Motor neuron (in vitro differentiated cells): ENCODE measurements around the gene PKHD1. TPM values are rescaled to one million over a fixed set of nuclear protein-coding genes. Genes with fewer than 3 reads are reported as not detected.

ENCODE experiments used
- ATAC-seq, 8 experiments: fragments of 200-7000 bp; cut with Tn5 transposase; replicated peaks in 6 of 8; 2 replicates each; pipeline ENCODE4 v1.8.0; 2021; ENCODE audit warnings: mild to moderate bottlenecking in 8 of 8, moderate library complexity in 8 of 8
- H3K27ac ChIP-seq, 2 donors: fragments of 250-450 bp; sonication (Bioruptor Pico); 2 replicates each; pipeline ENCODE4 v1.9.0; 2021; ENCODE audit warnings: antibody characterized with exemption in 2 of 2, mild to moderate bottlenecking in 2 of 2, moderate library complexity in 1 of 2
- H3K4me1 ChIP-seq, 2 donors: fragments of 250-450 bp; sonication (Bioruptor Pico); replicated peaks in 1 of 2; 2 replicates each; pipeline ENCODE4 v1.6.1; 2021; ENCODE audit warnings: antibody characterized with exemption in 2 of 2, mild to moderate bottlenecking in 2 of 2, moderate library complexity in 1 of 2
- H3K4me3 ChIP-seq, 5 donors: fragments of 250-450 bp; sonication (Bioruptor Pico); 2 replicates each; pipeline ENCODE4 v1.9.0; 2021; ENCODE audit warnings: antibody characterized with exemption in 5 of 5, mild to moderate bottlenecking in 5 of 5, moderate library complexity in 4 of 5
- WGBS, 10 experiments: fragments of 450-650 bp; shearing (Covaris generic); methylation state at CpG; one replicate each; pipeline ENCODE4 v1.0.0; 2022; 5-methylcytosine and 5-hydroxymethylcytosine counted together
- in situ Hi-C, 9 experiments: fragments of 400-800 bp; cut with MboI; loops; one replicate each; pipeline ENCODE4 v1.15.0; 2021; ENCODE audit warnings: low sequenced_read_pairs in 9 of 9, low pct_unique_long_range_greater_than_20kb in 2 of 9; ENCODE audit not compliant: unreplicated experiment in 9 of 9
- total RNA-seq, 8 experiments: library from RNA; unstranded; fragments of 300-600 nt; gene quantifications; 2 replicates each; pipeline versions ENCODE4 v1.2.3 to v1.2.4, GENCODE V29; 2022

PKHD1 gene
- total RNA-seq, 8 experiments from 2014 or later, result under 0.01 to 0.14 (median 0.09) TPM; not detected in 1

- in situ Hi-C loops, result no loop called here
- ATAC-seq, result no peak
Measured at GRCh38 chr6:51648236-51648635, 439.2 kb downstream of the PKHD1 start.

GRCh38 chr6:51644426-51644825 is 443.0 kb downstream of the PKHD1 start:
- WGBS, 10 experiments, result 0 to 100% (median 100%) methylated on average over 1 to 2 of the region's 2 CpGs; no CpG with 5 or more reads in 5 of the 10 experiments
- in situ Hi-C loops, result no loop called here
- Histone ChIP-seq H3K4me3 (no peak overlapping the region), H3K4me1 (peaks cover 0 to 2% of the 10 kb centered on the region in 2 donors), H3K27ac (no peak overlapping the region)
- ATAC-seq, result no peak

More at GRCh38 chr6:51648236-51648635, 439.2 kb downstream of the PKHD1 start:
- Histone ChIP-seq H3K27ac (no peak overlapping the region), H3K4me3 (no peak overlapping the region), H3K4me1 (peaks cover 0 to 23% of the 10 kb centered on the region in 2 donors)

GRCh38 chr6:51640021-51640420 is 447.4 kb downstream of the PKHD1 start:
- in situ Hi-C loops, result no loop called here
- no peak for ATAC-seq
- Histone ChIP-seq H3K4me3 (no peak overlapping the region), H3K27ac (no peak overlapping the region), H3K4me1 (peaks cover 0 to 3% of the 10 kb centered on the region in 2 donors)
- WGBS, 10 experiments, result 0 to 88% (median 66%) methylated on average over 1 to 6 of the region's 6 CpGs

GRCh38 chr6:51633424-51633823 is 454.0 kb downstream of the PKHD1 start:
- in situ Hi-C loops, result no loop called here
- 0 to 100% (median 67%) methylated on average over 1 of the region's 1 CpG; no CpG with 5 or more reads in 1 of the 10 experiments for WGBS, 10 experiments
- Histone ChIP-seq H3K27ac (no peak overlapping the region), H3K4me3 (no peak overlapping the region), H3K4me1 (no peaks in the 10 kb centered on the region)
- ATAC-seq, result no peak

- Histone ChIP-seq H3K4me3 (no peak overlapping the region), H3K4me1 (no peaks in the 10 kb centered on the region), H3K27ac (no peak overlapping the region)
- in situ Hi-C loops, result no loop called here
- ATAC-seq, result no peak
- 5 to 100% (median 64%) methylated on average over 1 to 4 of the region's 4 CpGs for WGBS, 10 experiments
Measured at GRCh38 chr6:51630011-51630410, 457.4 kb downstream of the PKHD1 start.

GRCh38 chr6:51626391-51626790 is 461.0 kb downstream of the PKHD1 start:
- no peaks in the 10 kb centered on the region for H3K4me1 ChIP-seq
- no peak overlapping the region for H3K4me3 ChIP-seq
- no peak for ATAC-seq
- 0 to 90% (median 46%) methylated on average over 1 of the region's 1 CpG; no CpG with 5 or more reads in 2 of the 10 experiments for WGBS, 10 experiments
- no peak overlapping the region for H3K27ac ChIP-seq
- in situ Hi-C loops, result no loop called here

- Histone ChIP-seq H3K27ac (no peak overlapping the region), H3K4me1 (no peaks in the 10 kb centered on the region), H3K4me3 (no peak overlapping the region)
- WGBS, 10 experiments, result 0 to 100% (median 88%) methylated on average over 1 to 4 of the region's 4 CpGs
- peak in 1 of 8 experiments; percentile 60 for ATAC-seq
- in situ Hi-C loops, result no loop called here
Measured at GRCh38 chr6:51625566-51625965, 461.8 kb downstream of the PKHD1 start.

GRCh38 chr6:51620971-51621370 is 466.4 kb downstream of the PKHD1 start:
- ATAC-seq, result no peak
- no peak overlapping the region for H3K4me3 ChIP-seq
- no peak overlapping the region for H3K27ac ChIP-seq
- H3K4me1 ChIP-seq, result no peaks in the 10 kb centered on the region
- 0 to 100% (median 50%) methylated on average over 1 of the region's 1 CpG; no CpG with 5 or more reads in 2 of the 10 experiments for WGBS, 10 experiments
- in situ Hi-C loops, result no loop called here

GRCh38 chr6:51619042-51619799 is 468.2 kb downstream of the PKHD1 start:
- Histone ChIP-seq H3K4me3 (no peak overlapping the region), H3K4me1 (no peaks in the 10 kb centered on the region), H3K27ac (no peak overlapping the region)
- in situ Hi-C loops, result no loop called here
- WGBS, 10 experiments, result 22 to 100% (median 87%) methylated on average over 1 to 4 of the region's 6 CpGs; no CpG with 5 or more reads in 2 of the 10 experiments
- ATAC-seq, result no peak

GRCh38 chr6:51618563-51618962 is 468.9 kb downstream of the PKHD1 start:
- Histone ChIP-seq H3K4me1 (no peaks in the 10 kb centered on the region), H3K27ac (no peak overlapping the region), H3K4me3 (no peak overlapping the region)
- in situ Hi-C loops, result no loop called here
- ATAC-seq, result no peak

GRCh38 chr6:51617751-51618150 is 469.7 kb downstream of the PKHD1 start:
- WGBS, 10 experiments, result 0 to 100% (median 79%) methylated on average over 1 to 2 of the region's 2 CpGs; no CpG with 5 or more reads in 3 of the 10 experiments
- no peak overlapping the region for H3K27ac ChIP-seq
- in situ Hi-C loops, result no loop called here
- no peak for ATAC-seq
- no peaks in the 10 kb centered on the region for H3K4me1 ChIP-seq
- H3K4me3 ChIP-seq, result no peak overlapping the region

GRCh38 chr6:51616243-51616642 is 471.2 kb downstream of the PKHD1 start:
- H3K27ac ChIP-seq, result no peak overlapping the region

GRCh38 chr6:51614725-51615124 is 472.7 kb downstream of the PKHD1 start:
- in situ Hi-C loops, result no loop called here
- no peaks in the 10 kb centered on the region for H3K4me1 ChIP-seq
- H3K4me3 ChIP-seq, result no peak overlapping the region

More at GRCh38 chr6:51616243-51616642, 471.2 kb downstream of the PKHD1 start:
- peak in 1 of 8 experiments; percentile 88 for ATAC-seq
- in situ Hi-C loops, result no loop called here
- 0 to 100% (median 95%) methylated on average over 1 of the region's 1 CpG; no CpG with 5 or more reads in 4 of the 10 experiments for WGBS, 10 experiments
- Histone ChIP-seq H3K4me1 (no peaks in the 10 kb centered on the region), H3K4me3 (no peak overlapping the region)

GRCh38 chr6:51613558-51613957 is 473.9 kb downstream of the PKHD1 start:
- Histone ChIP-seq H3K27ac (no peak overlapping the region), H3K4me3 (no peak overlapping the region), H3K4me1 (no peaks in the 10 kb centered on the region)
- in situ Hi-C loops, result no loop called here
- peak in 1 of 8 experiments; percentile 33 for ATAC-seq
- WGBS, 10 experiments, result 10 to 100% (median 62%) methylated on average over 1 to 3 of the region's 3 CpGs; no CpG with 5 or more reads in 2 of the 10 experiments

More at GRCh38 chr6:51614725-51615124, 472.7 kb downstream of the PKHD1 start:
- ATAC-seq, result no peak
- no peak overlapping the region for H3K27ac ChIP-seq
